Measurements from ENCODE around the gene MYMK. TPM values are rescaled to one million over a fixed set of nuclear protein-coding genes. Genes with fewer than 3 reads are reported as not detected.

The MYMK gene
- total and polyA plus RNA-seq, 2 of the 4 experiments (the other 2 are of a cell fraction), result not detected

DNA sequence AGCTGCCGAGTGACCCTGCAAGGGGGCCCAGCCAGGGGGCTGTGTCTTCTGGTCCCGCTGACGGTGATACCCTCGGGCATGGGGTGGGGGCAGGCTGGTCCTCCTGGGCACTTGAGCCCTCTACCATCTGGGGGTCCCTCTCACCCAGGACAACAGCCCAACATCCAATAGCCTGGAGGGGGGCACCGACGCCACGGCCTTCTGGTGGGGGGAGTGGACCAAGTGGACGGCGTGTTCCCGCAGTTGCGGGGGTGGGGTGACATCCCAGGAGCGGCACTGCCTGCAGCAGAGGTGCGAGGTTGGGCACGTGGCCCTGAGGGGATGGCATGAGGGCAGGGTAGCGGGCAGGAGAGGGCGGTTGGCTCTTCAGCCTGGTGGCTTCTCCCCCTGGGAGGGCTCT is 12.5 kb upstream of the MYMK start:
- Histone ChIP-seq H3K9me1 (ENCODE audit: insufficient read depth, low read length) (no peaks in the 10 kb centered on the region), H3K4me3 (ENCODE audit: insufficient read depth, low read depth, low read length) (no peak overlapping the region), H2BK20ac (ENCODE audit: low read depth, low read length) (no peak overlapping the region), H2BK5ac (ENCODE audit: low read depth, low read length, poor library complexity, severe bottlenecking) (no peak overlapping the region), H3K18ac (ENCODE audit: low read depth, low read length) (no peak overlapping the region), H3K79me1 (ENCODE audit: low read depth in 1 of 2, low read length in 2 of 2) (no peaks in the 10 kb centered on the region), H2AFZ (replicated peaks; ENCODE audit: low read length, poor library complexity) (no peak overlapping the region), H3K4me2 (ENCODE audit: low read depth, low read length) (no peak overlapping the region), H3K56ac (ENCODE audit: extremely low read depth, insufficient read depth, low read length) (no peak overlapping the region), H2AK9ac (replicated peaks; ENCODE audit: low read depth, low read length, poor library complexity) (no peak overlapping the region), H3K27me3 (ENCODE audit: control insufficient read depth, insufficient read depth, low read length) (peaks cover 45% of the 10 kb centered on the region), H3K9ac (ENCODE audit: low read depth, low read length) (no peak overlapping the region), H4K20me1 (ENCODE audit: insufficient read depth, low read length) (peaks cover 5% of the 10 kb centered on the region; the same call in 1 of the 2 replicates), H4K8ac (ENCODE audit: low read depth in 2 of 2, low read length in 2 of 2) (no peak overlapping the region), H3K14ac (replicated peaks; ENCODE audit: low read depth, low read length) (no peak overlapping the region), H2AK5ac (ENCODE audit: low read depth, low read length) (no peak overlapping the region), H4K5ac (ENCODE audit: low read depth, low read length) (no peak overlapping the region), H3K9me3 (ENCODE audit: control insufficient read depth, insufficient read depth, low read length) (no peaks in the 10 kb centered on the region), H2BK120ac (ENCODE audit: low read depth, low read length) (no peak overlapping the region), H2BK15ac (ENCODE audit: low read depth, low read length) (no peak overlapping the region), H3K27ac (ENCODE audit: insufficient read depth, low read length) (no peak overlapping the region), H3K23ac (ENCODE audit: low read depth, low read length) (no peak overlapping the region), H3K36me3 (ENCODE audit: control insufficient read depth, insufficient read depth, low read length) (no peaks in the 10 kb centered on the region), H4K91ac (ENCODE audit: insufficient read depth, low read depth, low read length) (no peak overlapping the region), H3K4ac (ENCODE audit: low read depth, low read length) (no peak overlapping the region), H3K4me1 (ENCODE audit: control insufficient read depth, insufficient read depth, low read length) (peaks cover 1% of the 10 kb centered on the region; the same call in 1 of the 2 replicates)
- DNase-seq (no peak), ATAC-seq (ENCODE audit: low read depth) (no peak)
- TF ChIP-seq NFE2L2 (IDR thresholded peaks at IDR 0.05; ENCODE audit: low read depth, low read length), result no peak
- no peak for TF ChIP-seq RAD21 (IDR thresholded peaks at IDR 0.05; ENCODE audit: low read length)
- TF ChIP-seq, protein P1, sequence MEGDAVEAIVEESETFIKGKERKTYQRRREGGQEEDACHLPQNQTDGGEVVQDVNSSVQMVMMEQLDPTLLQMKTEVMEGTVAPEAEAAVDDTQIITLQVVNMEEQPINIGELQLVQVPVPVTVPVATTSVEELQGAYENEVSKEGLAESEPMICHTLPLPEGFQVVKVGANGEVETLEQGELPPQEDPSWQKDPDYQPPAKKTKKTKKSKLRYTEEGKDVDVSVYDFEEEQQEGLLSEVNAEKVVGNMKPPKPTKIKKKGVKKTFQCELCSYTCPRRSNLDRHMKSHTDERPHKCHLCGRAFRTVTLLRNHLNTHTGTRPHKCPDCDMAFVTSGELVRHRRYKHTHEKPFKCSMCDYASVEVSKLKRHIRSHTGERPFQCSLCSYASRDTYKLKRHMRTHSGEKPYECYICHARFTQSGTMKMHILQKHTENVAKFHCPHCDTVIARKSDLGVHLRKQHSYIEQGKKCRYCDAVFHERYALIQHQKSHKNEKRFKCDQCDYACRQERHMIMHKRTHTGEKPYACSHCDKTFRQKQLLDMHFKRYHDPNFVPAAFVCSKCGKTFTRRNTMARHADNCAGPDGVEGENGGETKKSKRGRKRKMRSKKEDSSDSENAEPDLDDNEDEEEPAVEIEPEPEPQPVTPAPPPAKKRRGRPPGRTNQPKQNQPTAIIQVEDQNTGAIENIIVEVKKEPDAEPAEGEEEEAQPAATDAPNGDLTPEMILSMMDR (conservative IDR thresholded peaks at IDR 0.05; ENCODE audit: low read depth, low read length), result no peak
- TF ChIP-seq MAZ (IDR thresholded peaks at IDR 0.05; ENCODE audit: borderline replicate concordance, low read depth, low read length), result no peak
- TF ChIP-seq FOS (IDR thresholded peaks at IDR 0.05; ENCODE audit: low read depth, low read length), result no peak
- TF ChIP-seq BHLHE40 (IDR thresholded peaks at IDR 0.05; ENCODE audit: low read depth, low read length), result no peak
- no peak for TF ChIP-seq MAFK (IDR thresholded peaks at IDR 0.05; ENCODE audit: low read depth, low read length)
- TF ChIP-seq MXI1 (IDR thresholded peaks at IDR 0.05; ENCODE audit: borderline replicate concordance, low read depth, low read length), result no peak
- POLR2A ChIA-PET (ENCODE audit: unreplicated experiment), result no interaction called here
- WGBS, 2 experiments (ENCODE audit: extremely low coverage in 2 of 2, insufficient read length in 1 of 2), result 80% methylated on average over 2 of the region's 16 CpGs; no CpG with 5 or more reads in 1 of the 2 experiments
- CTCF ChIA-PET, result no interaction called here
- BruUV-seq (replicated peaks), result no TSS peak
- in situ Hi-C loops (cut with MboI; ENCODE audit: low sequenced_read_pairs) (loop anchor here (10.0 kb wide), 2 partner anchors 198 to 458 kb away; partner anchors contain the start of genes SARDH and VAV2), dilution Hi-C loops (cut with HindIII; ENCODE audit: low sequenced_read_pairs, unreplicated experiment) (no loop called here), intact Hi-C loops (cut with micrococcal nuclease) (no loop called here)
